ENCODE data around the gene ELAVL4.

The ELAVL4 gene

DNA sequence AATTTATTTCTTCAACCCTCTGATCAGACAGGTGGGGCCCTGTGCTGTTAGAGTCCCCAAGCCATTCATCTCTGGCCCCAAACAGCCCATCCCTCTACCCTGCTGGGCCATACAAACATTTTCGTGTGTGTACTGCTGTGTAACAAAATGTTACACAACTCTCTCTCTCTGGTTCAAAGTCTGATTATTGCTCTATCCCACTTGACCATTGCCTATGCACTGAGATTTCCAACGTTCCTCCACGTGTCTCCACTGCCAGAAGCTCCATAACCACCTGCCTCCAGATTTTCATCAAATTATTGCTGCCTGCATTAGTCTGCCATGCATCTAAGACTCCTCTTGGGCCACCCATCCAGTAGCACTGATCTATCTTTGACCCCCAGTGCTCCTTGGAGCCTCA lies 104.8 kb downstream of the ELAVL4 start (continued):
- TF ChIP-seq, protein P1, sequence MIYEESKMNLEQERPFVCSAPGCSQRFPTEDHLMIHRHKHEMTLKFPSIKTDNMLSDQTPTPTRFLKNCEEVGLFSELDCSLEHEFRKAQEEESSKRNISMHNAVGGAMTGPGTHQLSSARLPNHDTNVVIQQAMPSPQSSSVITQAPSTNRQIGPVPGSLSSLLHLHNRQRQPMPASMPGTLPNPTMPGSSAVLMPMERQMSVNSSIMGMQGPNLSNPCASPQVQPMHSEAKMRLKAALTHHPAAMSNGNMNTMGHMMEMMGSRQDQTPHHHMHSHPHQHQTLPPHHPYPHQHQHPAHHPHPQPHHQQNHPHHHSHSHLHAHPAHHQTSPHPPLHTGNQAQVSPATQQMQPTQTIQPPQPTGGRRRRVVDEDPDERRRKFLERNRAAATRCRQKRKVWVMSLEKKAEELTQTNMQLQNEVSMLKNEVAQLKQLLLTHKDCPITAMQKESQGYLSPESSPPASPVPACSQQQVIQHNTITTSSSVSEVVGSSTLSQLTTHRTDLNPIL (CRISPR knock-in tag; IDR thresholded peaks at IDR 0.05; ENCODE audit: low read depth): no peak
- no peak for TF ChIP-seq ZNF565 (CRISPR knock-in tag; conservative IDR thresholded peaks at IDR 0.05; ENCODE audit: low read depth)
- TF ChIP-seq ESRRG (CRISPR knock-in tag; IDR thresholded peaks at IDR 0.05): no peak
- no peak for TF ChIP-seq OSR1 (CRISPR knock-in tag; IDR thresholded peaks at IDR 0.05)
- no peak for TF ChIP-seq ZFP30 (CRISPR knock-in tag; IDR thresholded peaks at IDR 0.05)
- no peak for TF ChIP-seq ZFP3 (CRISPR knock-in tag; IDR thresholded peaks at IDR 0.05)
- TF ChIP-seq GLIS3 (CRISPR knock-in tag; IDR thresholded peaks at IDR 0.05): no peak
- no peak for TF ChIP-seq ARNTL (CRISPR knock-in tag; IDR thresholded peaks at IDR 0.05; ENCODE audit: borderline replicate concordance, low read depth)

DNA sequence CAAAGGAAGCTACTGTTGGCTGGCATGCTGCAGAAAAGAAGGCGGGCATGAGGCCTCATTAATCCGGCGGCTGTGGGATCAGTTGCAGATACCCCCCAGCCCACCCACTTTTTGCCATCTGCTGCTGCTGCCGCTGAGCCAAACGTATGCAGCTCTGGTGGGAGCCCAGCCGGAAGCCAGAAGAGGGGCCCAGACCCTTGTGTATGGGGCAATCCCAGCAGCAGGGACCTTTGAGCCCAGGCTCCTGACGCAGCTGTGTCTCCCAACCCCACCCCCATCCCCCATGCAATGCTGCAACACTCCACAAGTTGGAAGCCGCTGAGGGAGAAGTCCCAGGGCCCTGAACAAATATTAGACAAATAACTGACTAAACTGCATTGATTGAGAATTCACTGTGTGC lies 106.0 kb downstream of the ELAVL4 start:
- TF ChIP-seq ESRRG (CRISPR knock-in tag; IDR thresholded peaks at IDR 0.05): no peak
- TF ChIP-seq ARNTL (CRISPR knock-in tag; IDR thresholded peaks at IDR 0.05; ENCODE audit: borderline replicate concordance, low read depth): no peak
- TF ChIP-seq ZFP30 (CRISPR knock-in tag; IDR thresholded peaks at IDR 0.05): no peak
- TF ChIP-seq ZC3H10 (CRISPR knock-in tag; IDR thresholded peaks at IDR 0.05): no peak
- no peak for ATAC-seq

DNA sequence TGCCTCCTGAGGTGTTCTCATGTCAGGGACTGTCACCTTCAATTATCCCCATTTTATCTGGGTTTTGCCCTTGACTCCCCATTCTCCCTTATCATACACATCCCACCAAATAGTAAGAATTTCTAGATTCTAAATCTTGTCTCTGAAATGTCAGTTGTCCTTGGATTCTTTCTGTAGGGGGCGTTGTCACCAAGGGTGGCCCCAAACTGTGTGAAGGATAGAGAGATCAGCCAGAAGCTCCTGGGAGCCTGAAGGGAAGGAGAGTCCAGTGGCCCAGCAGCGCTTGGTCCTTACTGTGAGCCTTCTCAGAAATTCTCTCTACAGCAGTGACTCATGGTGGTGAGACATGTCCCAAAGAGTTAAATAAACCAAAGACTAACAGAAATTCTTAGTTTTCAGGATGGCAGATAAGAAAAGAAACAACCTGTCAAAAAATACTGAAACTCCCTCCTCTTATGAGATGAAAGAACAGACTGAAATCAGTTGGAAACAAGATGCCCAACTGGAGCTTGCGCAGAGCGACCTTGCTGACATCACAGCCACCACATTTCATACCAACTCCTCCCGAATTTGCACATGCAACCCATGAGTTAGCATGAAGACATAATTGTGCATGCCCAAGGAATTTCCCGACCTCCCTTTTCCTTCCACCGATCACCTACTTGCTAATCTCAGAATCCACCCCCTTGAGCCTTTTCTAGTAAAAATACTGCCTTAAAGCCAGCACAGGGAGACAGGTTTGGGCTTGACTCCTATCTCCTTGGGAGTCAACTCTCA lies 109.8 kb downstream of the ELAVL4 start:
- ATAC-seq: no peak
- TF ChIP-seq GLIS3 (CRISPR knock-in tag; IDR thresholded peaks at IDR 0.05): no peak
- no peak for TF ChIP-seq PPARA (CRISPR knock-in tag; IDR thresholded peaks at IDR 0.05; ENCODE audit: borderline replicate concordance)
- TF ChIP-seq, protein P2, sequence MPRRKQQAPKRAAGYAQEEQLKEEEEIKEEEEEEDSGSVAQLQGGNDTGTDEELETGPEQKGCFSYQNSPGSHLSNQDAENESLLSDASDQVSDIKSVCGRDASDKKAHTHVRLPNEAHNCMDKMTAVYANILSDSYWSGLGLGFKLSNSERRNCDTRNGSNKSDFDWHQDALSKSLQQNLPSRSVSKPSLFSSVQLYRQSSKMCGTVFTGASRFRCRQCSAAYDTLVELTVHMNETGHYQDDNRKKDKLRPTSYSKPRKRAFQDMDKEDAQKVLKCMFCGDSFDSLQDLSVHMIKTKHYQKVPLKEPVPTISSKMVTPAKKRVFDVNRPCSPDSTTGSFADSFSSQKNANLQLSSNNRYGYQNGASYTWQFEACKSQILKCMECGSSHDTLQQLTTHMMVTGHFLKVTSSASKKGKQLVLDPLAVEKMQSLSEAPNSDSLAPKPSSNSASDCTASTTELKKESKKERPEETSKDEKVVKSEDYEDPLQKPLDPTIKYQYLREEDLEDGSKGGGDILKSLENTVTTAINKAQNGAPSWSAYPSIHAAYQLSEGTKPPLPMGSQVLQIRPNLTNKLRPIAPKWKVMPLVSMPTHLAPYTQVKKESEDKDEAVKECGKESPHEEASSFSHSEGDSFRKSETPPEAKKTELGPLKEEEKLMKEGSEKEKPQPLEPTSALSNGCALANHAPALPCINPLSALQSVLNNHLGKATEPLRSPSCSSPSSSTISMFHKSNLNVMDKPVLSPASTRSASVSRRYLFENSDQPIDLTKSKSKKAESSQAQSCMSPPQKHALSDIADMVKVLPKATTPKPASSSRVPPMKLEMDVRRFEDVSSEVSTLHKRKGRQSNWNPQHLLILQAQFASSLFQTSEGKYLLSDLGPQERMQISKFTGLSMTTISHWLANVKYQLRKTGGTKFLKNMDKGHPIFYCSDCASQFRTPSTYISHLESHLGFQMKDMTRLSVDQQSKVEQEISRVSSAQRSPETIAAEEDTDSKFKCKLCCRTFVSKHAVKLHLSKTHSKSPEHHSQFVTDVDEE (CRISPR knock-in tag; IDR thresholded peaks at IDR 0.05): no peak
- no peak for TF ChIP-seq ZNF8 (CRISPR knock-in tag; IDR thresholded peaks at IDR 0.05)
- TF ChIP-seq, protein P3, sequence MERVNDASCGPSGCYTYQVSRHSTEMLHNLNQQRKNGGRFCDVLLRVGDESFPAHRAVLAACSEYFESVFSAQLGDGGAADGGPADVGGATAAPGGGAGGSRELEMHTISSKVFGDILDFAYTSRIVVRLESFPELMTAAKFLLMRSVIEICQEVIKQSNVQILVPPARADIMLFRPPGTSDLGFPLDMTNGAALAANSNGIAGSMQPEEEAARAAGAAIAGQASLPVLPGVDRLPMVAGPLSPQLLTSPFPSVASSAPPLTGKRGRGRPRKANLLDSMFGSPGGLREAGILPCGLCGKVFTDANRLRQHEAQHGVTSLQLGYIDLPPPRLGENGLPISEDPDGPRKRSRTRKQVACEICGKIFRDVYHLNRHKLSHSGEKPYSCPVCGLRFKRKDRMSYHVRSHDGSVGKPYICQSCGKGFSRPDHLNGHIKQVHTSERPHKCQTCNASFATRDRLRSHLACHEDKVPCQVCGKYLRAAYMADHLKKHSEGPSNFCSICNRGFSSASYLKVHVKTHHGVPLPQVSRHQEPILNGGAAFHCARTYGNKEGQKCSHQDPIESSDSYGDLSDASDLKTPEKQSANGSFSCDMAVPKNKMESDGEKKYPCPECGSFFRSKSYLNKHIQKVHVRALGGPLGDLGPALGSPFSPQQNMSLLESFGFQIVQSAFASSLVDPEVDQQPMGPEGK (CRISPR knock-in tag; IDR thresholded peaks at IDR 0.05; ENCODE audit: borderline replicate concordance): no peak
- TF ChIP-seq ZC3H10 (CRISPR knock-in tag; IDR thresholded peaks at IDR 0.05): no peak
- TF ChIP-seq RARB (CRISPR knock-in tag; IDR thresholded peaks at IDR 0.05): no peak
- TF ChIP-seq, protein P4, sequence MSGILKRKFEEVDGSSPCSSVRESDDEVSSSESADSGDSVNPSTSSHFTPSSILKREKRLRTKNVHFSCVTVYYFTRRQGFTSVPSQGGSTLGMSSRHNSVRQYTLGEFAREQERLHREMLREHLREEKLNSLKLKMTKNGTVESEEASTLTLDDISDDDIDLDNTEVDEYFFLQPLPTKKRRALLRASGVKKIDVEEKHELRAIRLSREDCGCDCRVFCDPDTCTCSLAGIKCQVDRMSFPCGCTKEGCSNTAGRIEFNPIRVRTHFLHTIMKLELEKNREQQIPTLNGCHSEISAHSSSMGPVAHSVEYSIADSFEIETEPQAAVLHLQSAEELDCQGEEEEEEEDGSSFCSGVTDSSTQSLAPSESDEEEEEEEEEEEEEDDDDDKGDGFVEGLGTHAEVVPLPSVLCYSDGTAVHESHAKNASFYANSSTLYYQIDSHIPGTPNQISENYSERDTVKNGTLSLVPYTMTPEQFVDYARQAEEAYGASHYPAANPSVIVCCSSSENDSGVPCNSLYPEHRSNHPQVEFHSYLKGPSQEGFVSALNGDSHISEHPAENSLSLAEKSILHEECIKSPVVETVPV (CRISPR knock-in tag; IDR thresholded peaks at IDR 0.05): no peak
- TF ChIP-seq ZNF565 (CRISPR knock-in tag; conservative IDR thresholded peaks at IDR 0.05; ENCODE audit: low read depth): no peak
- TF ChIP-seq TOX (CRISPR knock-in tag; IDR thresholded peaks at IDR 0.05; ENCODE audit: borderline replicate concordance): no peak
- TF ChIP-seq ARNTL (CRISPR knock-in tag; IDR thresholded peaks at IDR 0.05; ENCODE audit: borderline replicate concordance, low read depth): no peak
- TF ChIP-seq CSDC2 (CRISPR knock-in tag; IDR thresholded peaks at IDR 0.05): no peak
- TF ChIP-seq TCF4 (CRISPR knock-in tag; IDR thresholded peaks at IDR 0.05; ENCODE audit: borderline replicate concordance): no peak
- TF ChIP-seq ISL1 (CRISPR knock-in tag; IDR thresholded peaks at IDR 0.05): no peak
- TF ChIP-seq ZFP3 (CRISPR knock-in tag; IDR thresholded peaks at IDR 0.05): no peak
- no peak for TF ChIP-seq ZNF70 (CRISPR knock-in tag; IDR thresholded peaks at IDR 0.05)
- TF ChIP-seq, protein P5, sequence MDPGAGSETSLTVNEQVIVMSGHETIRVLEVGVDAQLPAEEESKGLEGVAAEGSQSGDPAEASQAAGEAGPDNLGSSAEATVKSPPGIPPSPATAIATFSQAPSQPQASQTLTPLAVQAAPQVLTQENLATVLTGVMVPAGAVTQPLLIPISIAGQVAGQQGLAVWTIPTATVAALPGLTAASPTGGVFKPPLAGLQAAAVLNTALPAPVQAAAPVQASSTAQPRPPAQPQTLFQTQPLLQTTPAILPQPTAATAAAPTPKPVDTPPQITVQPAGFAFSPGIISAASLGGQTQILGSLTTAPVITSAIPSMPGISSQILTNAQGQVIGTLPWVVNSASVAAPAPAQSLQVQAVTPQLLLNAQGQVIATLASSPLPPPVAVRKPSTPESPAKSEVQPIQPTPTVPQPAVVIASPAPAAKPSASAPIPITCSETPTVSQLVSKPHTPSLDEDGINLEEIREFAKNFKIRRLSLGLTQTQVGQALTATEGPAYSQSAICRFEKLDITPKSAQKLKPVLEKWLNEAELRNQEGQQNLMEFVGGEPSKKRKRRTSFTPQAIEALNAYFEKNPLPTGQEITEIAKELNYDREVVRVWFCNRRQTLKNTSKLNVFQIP (CRISPR knock-in tag; IDR thresholded peaks at IDR 0.05; ENCODE audit: borderline replicate concordance, low read depth): no peak
- no peak for TF ChIP-seq ZFP30 (CRISPR knock-in tag; IDR thresholded peaks at IDR 0.05)

All from SK-N-SH treated with all-trans-retinoic acid at 6 μM for 48 hours (cell line).